Cardiac fibroblast (primary cell): ENCODE measurements around the gene FAM171A1.
A peak's percentile ranks its signal among the peaks of the same experiment; 100 is the strongest.

Source experiments
- DNase-seq, 2 donors: peaks; one replicate each; pipeline versions ENCODE4 v3.0.0 to v3.0.0-alpha.2; 2010; ENCODE audit warnings: low read depth in 2 of 2
- H3K4me3 ChIP-seq, 2 donors: replicated peaks in 1 of 2; 1 replicate in 1 of 2; 2 replicates in 1 of 2; pipeline ENCODE4 v1.5.1; 2011; ENCODE audit warnings: low read depth in 2 of 2, low read length in 2 of 2, mild to moderate bottlenecking in 2 of 2, moderate library complexity in 1 of 2
- CTCF ChIP-seq: IDR thresholded peaks from one replicate; pipeline ENCODE4 v1.5.1; 2011; ENCODE audit warnings: low read depth, mild to moderate bottlenecking, low read length, inconsistent platforms

FAM171A1 gene

GRCh38 chr10:15364001-15364400 is 7.1 kb downstream of the FAM171A1 start:
- DNase-seq: no peak
- H3K4me3 ChIP-seq: no peak overlapping the region
- no peak for TF ChIP-seq CTCF

GRCh38 chr10:15363031-15363430 is 8.1 kb downstream of the FAM171A1 start:
- no peak for TF ChIP-seq CTCF
- H3K4me3 ChIP-seq: no peak overlapping the region

GRCh38 chr10:15361131-15361530 is 10.0 kb downstream of the FAM171A1 start:
- TF ChIP-seq CTCF: no peak
- no peak for DNase-seq
- H3K4me3 ChIP-seq: no peak overlapping the region

More at GRCh38 chr10:15363031-15363430, 8.1 kb downstream of the FAM171A1 start:
- peak in 1 of 2 donors; percentile 17 for DNase-seq

GRCh38 chr10:15360566-15360965 is 10.5 kb downstream of the FAM171A1 start:
- no peak for TF ChIP-seq CTCF
- H3K4me3 ChIP-seq: no peak overlapping the region
- DNase-seq: no peak

GRCh38 chr10:15353471-15354017 is 17.5 kb downstream of the FAM171A1 start:
- no peak for TF ChIP-seq CTCF
- no peak overlapping the region for H3K4me3 ChIP-seq
- no peak for DNase-seq

- no peak for TF ChIP-seq CTCF
- no peak for DNase-seq
- no peak overlapping the region for H3K4me3 ChIP-seq
These were observed 18.3 kb downstream of the FAM171A1 start for GRCh38 chr10:15352836-15353235.

GRCh38 chr10:15352201-15352600 is 18.9 kb downstream of the FAM171A1 start:
- DNase-seq: no peak
- TF ChIP-seq CTCF: no peak

More at GRCh38 chr10:15352201-15352600, 18.9 kb downstream of the FAM171A1 start:
- H3K4me3 ChIP-seq: no peak overlapping the region
